Endothelial cell of umbilical vein (primary cell): ENCODE data around the gene VDAC2. TPM values are rescaled to one million over a fixed set of nuclear protein-coding genes. Genes with fewer than 3 reads are reported as not detected.
"Not testable (repeated sequence)": the region's sequence is repeated elsewhere in the genome, so short reads cannot be mapped to it uniquely, and the experiment has no call there.

Experiments
- BruUV-seq: library from RNA; stranded (reverse); fragments of 400-500 nt; replicated peaks from 2 replicates; lab custom pipeline; 2021; lab: Mats Ljungman, UMichigan
- CTCF ChIA-PET: fragments of 300-600, 350-600 bp; sonication (Branson Sonifier 250); formaldehyde crosslinking; loops from one replicate; lab custom pipeline; 2021; ENCODE audit warnings: antibody characterized with exemption, inconsistent platforms; lab: Charles Lee
- POLR2A ChIA-PET: fragments of 300-600, 350-600 bp; sonication (Branson Sonifier 250); formaldehyde crosslinking; loops from one replicate; lab custom pipeline; 2021; ENCODE audit warnings: antibody characterized with exemption, inconsistent platforms; lab: Charles Lee
- DNase-seq: peaks from one replicate; pipeline ENCODE4 v3.0.0-alpha.2; 2011; ENCODE audit warnings: low read depth, low spot score
- FAIRE-seq: peaks from 2 replicates; lab custom pipeline; 2011; peaks lifted over from hg19 to GRCh38; lab: Jason Lieb, UNC
- H2AFZ ChIP-seq: 2 replicates; pipeline ENCODE4 v1.6.0; 2012; ENCODE audit warnings: low read depth, low read length, control low read depth, inconsistent platforms
- H3K27ac ChIP-seq: 2 replicates; pipeline ENCODE4 v1.5.1; 2011; ENCODE audit warnings: low read depth, mild to moderate bottlenecking, control low read depth, low read length, moderate library complexity; ENCODE audit not compliant: insufficient read depth
- H3K27me3 ChIP-seq, 2 experiments: 2 replicates each; pipeline versions ENCODE4 v1.6.0 to v1.6.1; 2011; ENCODE audit warnings: low read length in 2 of 2, mixed read lengths in 1 of 2; ENCODE audit not compliant: control insufficient read depth in 2 of 2, insufficient read depth in 2 of 2
- H3K36me3 ChIP-seq, 2 experiments: 2 replicates in 1 of 2; 3 replicates in 1 of 2; pipeline ENCODE4 v1.5.1; 2011; ENCODE audit warnings: low read length in 2 of 2, mild to moderate bottlenecking in 1 of 2, moderate library complexity in 1 of 2; ENCODE audit not compliant: control insufficient read depth in 2 of 2, insufficient read depth in 2 of 2; ENCODE audit errors: extremely low read depth in 1 of 2
- H3K4me1 ChIP-seq: 3 replicates; pipeline ENCODE4 v1.5.1; 2011; ENCODE audit warnings: mild to moderate bottlenecking, low read length; ENCODE audit not compliant: control insufficient read depth, insufficient read depth; ENCODE audit errors: extremely low read depth
- H3K4me2 ChIP-seq: 2 replicates; pipeline ENCODE4 v1.6.1; 2011; ENCODE audit warnings: low read length, control low read depth, mixed read lengths; ENCODE audit not compliant: insufficient read depth
- H3K4me3 ChIP-seq, 3 experiments: fragments of 200-600 bp in 1 of 3; sonication (generic), shearing (Covaris generic) in 1 of 3; replicated peaks in 1 of 3; 2 replicates each; pipeline ENCODE4 v1.5.1; 2011 to 2016; ENCODE audit warnings: control low read depth in 3 of 3, low read length in 3 of 3, mild to moderate bottlenecking in 2 of 3, inconsistent platforms in 1 of 3, low read depth in 1 of 3, moderate library complexity in 1 of 3; ENCODE audit not compliant: insufficient read depth in 1 of 3
- H3K79me2 ChIP-seq: 2 replicates; pipeline ENCODE4 v1.6.0; 2012; ENCODE audit warnings: low read length, inconsistent platforms; ENCODE audit not compliant: control insufficient read depth, insufficient read depth
- H3K9ac ChIP-seq: replicated peaks from 2 replicates; pipeline ENCODE3; 2011; ENCODE audit warnings: low read length, control low read depth; ENCODE audit not compliant: insufficient read depth; ENCODE audit errors: extremely low read depth
- H3K9me1 ChIP-seq: replicated peaks from 3 replicates; pipeline ENCODE4 v1.6.0; 2011; ENCODE audit warnings: mild to moderate bottlenecking, low read length; ENCODE audit not compliant: control insufficient read depth, insufficient read depth; ENCODE audit errors: extremely low read depth
- H3K9me3 ChIP-seq: replicated peaks from 2 replicates; pipeline ENCODE4 v1.5.1; 2012; ENCODE audit warnings: low read length, inconsistent platforms; ENCODE audit not compliant: control insufficient read depth, insufficient read depth
- H4K20me1 ChIP-seq: replicated peaks from 2 replicates; pipeline ENCODE3; 2011; ENCODE audit warnings: mild to moderate bottlenecking, low read length; ENCODE audit not compliant: control insufficient read depth, insufficient read depth; ENCODE audit errors: extremely low read depth
- CTCF ChIP-seq, 2 donors: IDR thresholded peaks; 1 replicate in 1 of 2; 2 replicates in 1 of 2; pipeline ENCODE4 v1.5.1; 2011; ENCODE audit warnings: low read length in 2 of 2, mild to moderate bottlenecking in 2 of 2, moderate library complexity in 2 of 2, control low read depth in 1 of 2, inconsistent platforms in 1 of 2, low read depth in 1 of 2; ENCODE audit not compliant: insufficient read depth in 1 of 2; ENCODE audit errors: extremely low read depth in 1 of 2
- EZH2 ChIP-seq: IDR thresholded peaks from 2 replicates; pipeline ENCODE4 v1.6.1; 2012; ENCODE audit warnings: borderline replicate concordance, low read depth, mild to moderate bottlenecking, moderate library complexity, low read length, inconsistent platforms; ENCODE audit not compliant: severe bottlenecking
- FOS ChIP-seq: IDR thresholded peaks from 2 replicates; pipeline ENCODE4 v1.6.1; 2011; ENCODE audit warnings: mild to moderate bottlenecking, low read length, moderate library complexity, borderline replicate concordance; ENCODE audit not compliant: insufficient read depth
- GATA2 ChIP-seq: IDR thresholded peaks from 2 replicates; pipeline ENCODE4 v1.7.0; 2011; ENCODE audit warnings: low read depth, mild to moderate bottlenecking, moderate library complexity, mixed read lengths, low read length; ENCODE audit not compliant: insufficient read length, insufficient read depth
- JUN ChIP-seq: IDR thresholded peaks from 2 replicates; pipeline ENCODE4 v1.6.1; 2011; ENCODE audit warnings: borderline replicate concordance, low read depth; ENCODE audit not compliant: insufficient read length, insufficient read depth
- MAX ChIP-seq: IDR thresholded peaks from 2 replicates; pipeline ENCODE4 v1.6.1; 2011; ENCODE audit not compliant: insufficient read depth, insufficient read length
- MYC ChIP-seq: IDR thresholded peaks from one replicate; pipeline ENCODE4 v1.6.1; 2011; ENCODE audit warnings: mild to moderate bottlenecking, low read depth, low read length
- POLR2A ChIP-seq: IDR thresholded peaks from 2 replicates; pipeline ENCODE4 v1.6.1; 2012; ENCODE audit warnings: low read depth, mild to moderate bottlenecking, control low read depth, low read length
- POLR2AphosphoS5 ChIP-seq: IDR thresholded peaks from 2 replicates; pipeline ENCODE4 v1.6.1; 2012; ENCODE audit warnings: low read depth, mild to moderate bottlenecking, control low read depth, low read length, moderate library complexity; ENCODE audit not compliant: insufficient read depth
- dilution Hi-C: fragments of 300-500 bp; cut with MboI; formaldehyde crosslinking; loops from one replicate; pipeline ENCODE4 v1.15.0; 2019; ENCODE audit warnings: low sequenced_read_pairs; ENCODE audit not compliant: extremely low pct_ligation_motif_present
- intact Hi-C: fragments of 100-400 bp; cut with micrococcal nuclease; formaldehyde crosslinking; loops from one replicate; pipeline ENCODE4 v1.10.0; 2022
- polyA plus RNA-seq, 4 experiments: library from polyadenylated mRNA; depleted of rRNA in 3 of 4; stranded (reverse) in 3 of 4; unstranded in 1 of 4; fragments of >200 nt; gene quantifications; 2 replicates each; pipeline versions ENCODE4 v1.2.1 to v1.2.3, GENCODE V29; 2011 to 2012; ENCODE audit warnings: missing spikeins in 1 of 4
- total RNA-seq: library from RNA; stranded (reverse); gene quantifications from 2 replicates; pipeline ENCODE4 v1.2.3, GENCODE V29; 2021

Gene VDAC2
- total and polyA plus RNA-seq, 2 donors (not counting 3 experiments of a cell fraction or from before 2014, with no cell fraction given), result 89.3 to 222 TPM

GRCh38 chr10:75205908-75206307 lies 4.7 kb upstream of the VDAC2 start:
- Histone ChIP-seq H4K20me1 (no peaks in the 10 kb centered on the region), H3K4me1 (peaks cover 5% of the 10 kb centered on the region), H3K9ac (no peak overlapping the region), H3K4me3 (no peak overlapping the region), H3K27me3 (no peaks in the 10 kb centered on the region), H3K27ac (no peak overlapping the region), H3K9me3 (no peaks in the 10 kb centered on the region), H3K4me2 (no peak overlapping the region), H3K36me3 (no peaks in the 10 kb centered on the region), H2AFZ (no peak overlapping the region), H3K9me1 (no peaks in the 10 kb centered on the region), H3K79me2 (peaks cover 3% of the 10 kb centered on the region)
- TF ChIP-seq GATA2, result no peak
- no peak for TF ChIP-seq CTCF (IDR thresholded peaks at IDR 0.05; ENCODE audit: extremely low read depth in 1 of 2, insufficient read depth in 1 of 2, low read depth in 1 of 2, low read length in 2 of 2)
- TF ChIP-seq JUN, result no peak
- no peak for TF ChIP-seq MYC
- no peak for TF ChIP-seq POLR2AphosphoS5
- no peak for TF ChIP-seq MAX
- no peak for TF ChIP-seq EZH2
- TF ChIP-seq POLR2A, result no peak
- no peak for TF ChIP-seq FOS
- BruUV-seq, result no TSS peak
- DNase-seq (no peak), FAIRE-seq (no peak)
- CTCF ChIA-PET, result interaction anchor here (1.1 to 2.5 kb wide), 3 partner anchors 18 to 30 kb away, joined by 3 to 9 read pairs (median 6); partner anchors contain the start of gene COMTD1
- dilution Hi-C loops (no loop called here), intact Hi-C loops (no loop called here)
- POLR2A ChIA-PET, result interaction anchor here (0.7 kb wide), 1 partner anchor 1024 kb away, joined by 4 read pairs; no protein-coding TSS in a partner anchor

- H3K4me2 ChIP-seq, H3K4me3 ChIP-seq, H4K20me1 ChIP-seq, DNase-seq, H3K36me3 ChIP-seq, H3K27ac ChIP-seq, H3K4me1 ChIP-seq, H3K9me3 ChIP-seq, H3K9ac ChIP-seq, H3K9me1 ChIP-seq, H3K27me3 ChIP-seq, H2AFZ ChIP-seq, intact Hi-C loops, BruUV-seq, dilution Hi-C loops, FAIRE-seq, H3K79me2 ChIP-seq: not testable (repeated sequence)
- ChIA-PET CTCF (interaction anchor here (1.6 kb wide), 1 partner anchor 19 kb away, joined by 6 read pairs; no protein-coding TSS in a partner anchor), POLR2A (interaction anchor here (0.7 kb wide), 1 partner anchor 1024 kb away, joined by 4 read pairs; no protein-coding TSS in a partner anchor)
Measured at GRCh38 chr10:75206638-75207037, 4.0 kb upstream of the VDAC2 start.
